Bronchial epithelial cell (primary cell): ENCODE results near the gene ANKK1. TPM values are rescaled to one million over a fixed set of nuclear protein-coding genes. Genes with fewer than 3 reads are reported as not detected.

Experiments
- DNase-seq: peaks from one replicate; pipeline ENCODE4 v3.0.0-alpha.2; 2010; ENCODE audit warnings: low read depth
- FAIRE-seq: peaks from 2 replicates; lab custom pipeline; 2011; peaks lifted over from hg19 to GRCh38; lab: Jason Lieb, UNC
- H3K27me3 ChIP-seq: 2 replicates; pipeline ENCODE4 v1.5.1; 2011; ENCODE audit warnings: low read length; ENCODE audit not compliant: control insufficient read depth, insufficient read depth
- H3K36me3 ChIP-seq: 2 replicates; pipeline ENCODE4 v1.5.1; 2011; ENCODE audit warnings: low read length; ENCODE audit not compliant: control insufficient read depth, insufficient read depth
- H3K4me3 ChIP-seq: 2 replicates; pipeline ENCODE4 v1.5.1; 2011; ENCODE audit warnings: mild to moderate bottlenecking, low read depth, low read length, control low read depth
- total RNA-seq: library from RNA; depleted of rRNA; stranded (reverse); fragments of >200 nt; gene quantifications from 2 replicates; pipeline ENCODE4 v1.2.1, GENCODE V29; 2014
- TF ChIP-seq, protein P1 (sequence below): IDR thresholded peaks from 2 replicates; pipeline ENCODE4 v1.5.1; 2011; ENCODE audit warnings: mild to moderate bottlenecking, moderate library complexity, low read length, control low read depth, inconsistent platforms; ENCODE audit not compliant: insufficient read depth, severe bottlenecking

ANKK1 gene
- total RNA-seq, 1 donor from 2014 or later: 0.26 TPM

DNA sequence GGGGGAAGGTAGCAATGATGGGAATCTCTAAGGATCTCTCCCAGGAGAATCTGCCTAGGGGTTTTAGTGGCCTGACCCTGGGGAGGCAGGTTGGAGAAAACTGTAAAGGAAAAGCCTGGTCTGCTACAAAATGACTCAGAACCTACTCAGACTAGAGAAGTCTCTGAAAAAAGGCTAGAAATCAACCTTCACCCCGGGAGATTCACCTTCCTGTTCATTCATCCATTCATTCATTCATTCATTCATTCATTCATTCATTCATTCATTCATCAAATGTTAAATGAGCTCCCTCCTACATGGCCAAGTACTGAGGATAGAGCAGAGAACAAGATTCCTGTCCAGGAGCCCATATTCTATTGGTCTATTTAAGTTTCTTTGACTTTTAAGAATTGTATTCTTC is 8.9 kb upstream of the ANKK1 start:
- TF ChIP-seq, protein P1, sequence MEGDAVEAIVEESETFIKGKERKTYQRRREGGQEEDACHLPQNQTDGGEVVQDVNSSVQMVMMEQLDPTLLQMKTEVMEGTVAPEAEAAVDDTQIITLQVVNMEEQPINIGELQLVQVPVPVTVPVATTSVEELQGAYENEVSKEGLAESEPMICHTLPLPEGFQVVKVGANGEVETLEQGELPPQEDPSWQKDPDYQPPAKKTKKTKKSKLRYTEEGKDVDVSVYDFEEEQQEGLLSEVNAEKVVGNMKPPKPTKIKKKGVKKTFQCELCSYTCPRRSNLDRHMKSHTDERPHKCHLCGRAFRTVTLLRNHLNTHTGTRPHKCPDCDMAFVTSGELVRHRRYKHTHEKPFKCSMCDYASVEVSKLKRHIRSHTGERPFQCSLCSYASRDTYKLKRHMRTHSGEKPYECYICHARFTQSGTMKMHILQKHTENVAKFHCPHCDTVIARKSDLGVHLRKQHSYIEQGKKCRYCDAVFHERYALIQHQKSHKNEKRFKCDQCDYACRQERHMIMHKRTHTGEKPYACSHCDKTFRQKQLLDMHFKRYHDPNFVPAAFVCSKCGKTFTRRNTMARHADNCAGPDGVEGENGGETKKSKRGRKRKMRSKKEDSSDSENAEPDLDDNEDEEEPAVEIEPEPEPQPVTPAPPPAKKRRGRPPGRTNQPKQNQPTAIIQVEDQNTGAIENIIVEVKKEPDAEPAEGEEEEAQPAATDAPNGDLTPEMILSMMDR: no peak
- Histone ChIP-seq H3K27me3 (no peaks in the 10 kb centered on the region), H3K4me3 (no peak overlapping the region), H3K36me3 (no peaks in the 10 kb centered on the region)
- peak; percentile 28 for DNase-seq
- FAIRE-seq: no peak

DNA sequence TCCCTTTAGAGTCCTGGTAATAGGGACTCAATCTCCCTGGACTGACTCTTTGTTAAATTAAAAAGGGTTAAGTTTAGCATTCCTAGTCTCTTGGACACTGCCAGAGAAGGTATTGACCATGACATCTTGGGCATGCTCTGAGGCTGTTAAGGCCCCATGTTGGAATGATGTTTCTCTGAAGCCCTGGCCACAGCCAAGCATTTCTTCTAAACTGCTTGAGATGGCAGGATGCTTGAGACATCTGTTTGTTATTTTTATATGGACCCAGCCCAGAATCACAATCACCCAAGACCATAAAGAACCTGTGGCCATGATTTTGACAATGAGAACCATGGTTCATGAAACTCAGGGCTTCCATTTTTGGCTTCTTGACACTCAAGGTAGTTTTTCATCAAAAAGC is 5.5 kb upstream of the ANKK1 start:
- H3K27me3 ChIP-seq: no peaks in the 10 kb centered on the region
- no peak overlapping the region for H3K4me3 ChIP-seq
- TF ChIP-seq, protein P1: no peak
- FAIRE-seq (no peak), DNase-seq (no peak)
- no peaks in the 10 kb centered on the region for H3K36me3 ChIP-seq

DNA sequence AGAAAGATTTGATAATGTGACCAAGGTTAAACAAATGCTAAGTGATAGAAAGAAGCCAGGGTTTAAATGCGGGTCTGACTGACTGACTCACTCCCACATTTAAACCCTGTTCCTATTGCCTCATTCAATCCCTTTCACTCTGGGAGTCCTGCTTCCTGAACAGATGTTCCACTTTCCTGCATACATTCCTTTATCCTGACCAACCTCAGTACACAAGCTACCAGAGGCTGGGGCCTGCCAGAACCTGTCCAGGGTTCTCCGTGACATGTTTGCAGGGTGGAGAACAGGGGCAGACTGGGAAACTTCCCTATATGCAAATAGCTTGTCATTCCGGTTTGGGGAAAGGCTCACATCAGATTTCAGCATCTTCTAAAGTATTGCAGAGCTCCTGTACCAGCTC is 3.0 kb upstream of the ANKK1 start:
- peak; percentile 100 for DNase-seq
- peak; percentile 95 for FAIRE-seq
- Histone ChIP-seq H3K36me3 (no peaks in the 10 kb centered on the region), H3K27me3 (no peaks in the 10 kb centered on the region), H3K4me3 (no peak overlapping the region)
- TF ChIP-seq, protein P1: no peak

DNA sequence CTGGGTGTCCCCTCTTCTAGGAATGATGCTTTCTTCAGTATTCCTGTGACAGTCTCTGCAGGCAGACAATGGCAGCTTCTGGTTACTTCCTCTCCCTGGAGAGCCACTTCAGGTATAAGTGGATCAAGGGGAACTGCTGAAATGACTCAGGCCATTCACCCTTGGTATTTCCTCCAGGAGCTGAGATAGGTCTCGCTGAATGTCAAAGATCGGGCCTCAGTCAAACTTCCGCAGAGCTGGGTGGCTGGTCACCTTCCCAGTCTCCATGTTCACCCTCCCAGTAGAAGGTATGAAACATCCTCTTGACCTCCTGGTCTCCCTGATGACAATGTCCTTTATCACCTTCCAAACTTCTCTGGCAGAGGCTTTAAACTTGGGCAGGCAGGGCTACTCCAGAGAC is 1.8 kb upstream of the ANKK1 start:
- Histone ChIP-seq H3K4me3 (no peak overlapping the region), H3K27me3 (no peaks in the 10 kb centered on the region), H3K36me3 (no peaks in the 10 kb centered on the region)
- TF ChIP-seq, protein P1: no peak
- DNase-seq: peak; percentile 38
- no peak for FAIRE-seq

DNA sequence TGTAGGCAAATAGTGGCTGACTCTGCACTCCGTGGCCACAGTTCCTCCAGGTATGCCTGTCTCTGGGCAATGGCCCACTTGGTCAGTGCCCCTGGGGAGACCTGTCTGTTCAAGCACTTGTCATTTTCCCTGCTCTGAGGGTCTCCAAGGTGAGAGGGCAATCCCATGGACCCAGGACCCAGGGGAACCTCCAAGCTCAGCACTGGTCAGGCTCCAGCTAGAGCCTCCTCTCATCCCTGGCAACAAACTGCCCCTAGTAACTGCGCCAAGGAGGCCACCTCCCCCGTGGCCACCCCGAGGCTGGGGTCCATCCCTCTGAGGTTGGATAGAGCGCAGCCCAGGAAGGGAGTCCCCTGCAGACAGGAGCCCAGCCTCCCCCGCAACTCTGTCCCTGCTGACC is 713 bp upstream of the ANKK1 start:
- DNase-seq (no peak), FAIRE-seq (no peak)
- no peak overlapping the region for H3K4me3 ChIP-seq
- no peaks in the 10 kb centered on the region for H3K36me3 ChIP-seq
- H3K27me3 ChIP-seq: no peaks in the 10 kb centered on the region
- TF ChIP-seq, protein P1: no peak

DNA sequence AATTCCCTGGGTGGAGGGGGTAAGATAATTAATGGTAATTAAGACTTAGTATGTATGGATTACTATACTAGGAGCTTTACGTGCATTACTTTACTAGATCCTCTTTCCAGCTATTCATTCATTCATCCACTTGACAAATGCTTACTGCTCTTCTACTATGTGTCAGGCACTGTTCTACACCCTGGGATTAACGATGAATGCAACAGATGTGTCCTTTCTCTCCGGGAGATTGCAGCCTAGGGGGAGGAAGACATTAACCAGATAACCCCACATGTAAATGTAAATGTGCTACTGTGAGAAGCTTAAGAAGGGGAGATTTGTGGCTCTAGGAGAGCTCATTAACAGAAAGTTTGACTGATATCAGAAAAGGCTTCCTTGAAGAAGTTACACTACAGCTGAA is 1.7 kb downstream of the ANKK1 start:
- DNase-seq (no peak), FAIRE-seq (no peak)
- TF ChIP-seq, protein P1: no peak
- H3K36me3 ChIP-seq: no peaks in the 10 kb centered on the region
- no peak overlapping the region for H3K4me3 ChIP-seq
- H3K27me3 ChIP-seq: no peaks in the 10 kb centered on the region
